GM23338 (cell line): ENCODE measurements around the gene IL21.

Experiments used
- CTCF ChIP-seq, 2 experiments: fragments of 200-600 bp in 1 of 2; sonication (generic) in 1 of 2; conservative IDR thresholded peaks; 2 replicates each; pipeline versions ENCODE4 v1.5.1 to v1.6.1; 2016 to 2017; ENCODE audit warnings: antibody characterized with exemption in 2 of 2, low read depth in 2 of 2, mild to moderate bottlenecking in 2 of 2, moderate library complexity in 1 of 2
- EZH2 ChIP-seq: fragments of 200-600 bp; sonication (generic); IDR thresholded peaks from one replicate; pipeline ENCODE4 v1.8.0; 2017; ENCODE audit warnings: antibody characterized with exemption, mild to moderate bottlenecking, low read depth; ENCODE audit not compliant: unreplicated experiment
- EZH2phosphoT487 ChIP-seq: fragments of 200-600 bp; sonication (generic); IDR thresholded peaks from one replicate; pipeline ENCODE4 v1.8.1; 2018; ENCODE audit warnings: antibody characterized with exemption; ENCODE audit not compliant: unreplicated experiment
- POLR2AphosphoS5 ChIP-seq: IDR thresholded peaks from 2 replicates; pipeline ENCODE4 v1.6.1; 2016; ENCODE audit warnings: antibody characterized with exemption, low read depth
- ZNF331 ChIP-seq: fragments of 250-450 bp; sonication (Bioruptor Pico); IDR thresholded peaks from 2 replicates; pipeline ENCODE4 v1.5.0; 2020; ENCODE audit warnings: low read depth, mild to moderate bottlenecking, moderate library complexity

- TF ChIP-seq POLR2AphosphoS5 (no peak), ZNF331 (CRISPR knock-in tag) (no peak), EZH2 (no peak), CTCF (conservative IDR thresholded peaks at IDR 0.05; ENCODE audit: low read depth in 2 of 2) (no peak), EZH2phosphoT487 (no peak)
Observed at GRCh38 chr4:122614621-122615020, 6.2 kb downstream of the IL21 start.
